ENCODE results near the gene APOC1.
"Not testable (repeated sequence)": the region's sequence is repeated elsewhere in the genome, so short reads cannot be mapped to it uniquely, and the experiment has no call there.

Gene APOC1

DNA sequence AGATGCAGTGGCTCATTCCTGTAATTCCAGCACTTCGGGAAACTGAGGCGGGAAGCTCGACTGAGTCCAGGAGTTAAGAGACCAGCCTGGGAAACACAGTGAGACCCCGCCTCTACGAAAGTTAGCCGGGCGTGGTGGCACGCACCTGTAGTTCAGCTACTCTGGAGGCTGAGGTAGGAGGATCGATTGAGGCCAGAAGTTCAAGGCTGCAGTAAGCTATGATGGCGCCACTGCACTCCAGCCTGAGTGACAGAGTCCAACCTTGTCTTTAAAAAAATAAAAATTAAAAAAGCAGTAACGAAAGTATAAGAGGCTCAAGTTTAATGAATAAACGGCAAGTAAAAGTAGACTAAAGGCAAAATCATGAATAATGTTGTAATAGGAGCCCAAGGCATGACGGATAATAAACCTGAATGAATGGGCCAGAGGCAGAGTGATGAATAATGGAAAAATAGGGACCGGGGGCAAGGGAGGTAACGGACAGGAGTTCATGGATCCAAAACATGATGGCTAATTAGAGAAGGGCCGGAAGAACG is 24.5 kb upstream of the APOC1 start:
- DNase-seq (ENCODE audit: low read depth), result no peak

DNA sequence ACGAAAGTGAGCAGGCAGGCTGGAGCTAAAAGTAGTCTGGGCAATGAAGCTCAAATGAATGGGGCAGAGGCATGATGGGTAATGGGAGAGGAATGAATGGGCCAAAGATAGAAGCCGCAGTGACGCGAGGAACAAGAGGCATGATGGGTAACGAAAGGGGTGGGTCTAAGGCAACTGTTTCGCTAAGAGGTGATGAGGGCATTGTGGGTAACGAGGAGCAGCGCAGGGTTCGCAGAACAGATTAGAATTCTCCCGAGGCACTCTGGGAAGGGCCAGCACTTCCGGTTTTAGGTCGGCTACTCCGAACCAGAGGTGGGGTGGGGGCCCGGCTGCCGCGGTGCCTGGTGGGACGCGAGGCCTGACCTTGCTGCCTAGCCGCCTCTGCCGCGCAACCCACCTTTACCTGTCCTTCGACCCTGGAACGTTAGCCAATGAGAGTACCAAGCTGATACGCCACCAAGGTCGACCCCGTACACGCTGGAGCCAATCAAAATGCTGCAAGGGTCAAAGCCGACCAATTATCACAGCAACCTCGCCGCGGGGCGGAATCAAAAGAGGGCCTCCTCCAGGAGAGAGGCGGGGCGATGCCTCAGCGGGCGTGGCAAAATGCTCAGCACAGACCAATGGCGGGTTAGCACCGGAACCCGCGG is 23.9 kb upstream of the APOC1 start:
- no peak for DNase-seq (ENCODE audit: low read depth)

- DNase-seq (ENCODE audit: low read depth), result peak; percentile 100
Measured at GRCh38 chr19:44891016-44891882, 23.2 kb upstream of the APOC1 start, which contains the start of gene TOMM40. TOMM40 (plus strand) TSS chr19:44891254; CDS start chr19:44891416, 162 bp downstream.

GRCh38 chr19:44892932-44893331 is 21.5 kb upstream of the APOC1 start:
- no peak for DNase-seq (ENCODE audit: low read depth)

DNA sequence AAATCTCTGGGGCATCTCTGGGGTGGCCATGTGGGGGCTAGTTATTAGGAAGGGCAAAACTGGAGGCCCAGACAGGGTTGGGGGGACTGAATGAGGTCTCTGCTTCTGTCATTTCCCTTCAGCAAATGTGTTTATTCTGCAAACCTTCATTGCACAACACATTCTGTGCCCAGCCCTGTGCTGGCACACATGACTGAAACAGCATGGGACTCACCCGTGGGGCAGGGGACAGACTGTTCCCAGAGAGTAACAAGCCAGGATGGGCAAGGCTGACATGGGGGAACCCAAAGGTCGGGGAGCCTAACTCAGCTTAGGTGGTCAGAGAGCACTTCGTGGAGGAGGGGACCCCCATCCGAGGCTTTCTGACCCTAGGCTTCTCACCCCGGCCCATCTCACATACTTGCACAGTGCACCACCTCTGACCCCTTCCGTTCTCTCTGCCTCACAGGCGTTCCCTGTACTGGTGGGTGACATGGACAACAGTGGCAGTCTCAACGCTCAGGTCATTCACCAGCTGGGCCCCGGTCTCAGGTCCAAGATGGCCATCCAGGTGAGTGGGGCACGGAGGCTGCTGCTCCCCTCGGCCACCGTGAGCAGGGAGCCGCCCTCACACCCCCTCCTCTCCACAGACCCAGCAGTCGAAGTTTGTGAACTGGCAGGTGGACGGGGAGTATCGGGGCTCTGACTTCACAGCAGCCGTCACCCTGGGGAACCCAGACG is 20.9 kb upstream of the APOC1 start:
- DNase-seq (ENCODE audit: low read depth), result no peak

DNA sequence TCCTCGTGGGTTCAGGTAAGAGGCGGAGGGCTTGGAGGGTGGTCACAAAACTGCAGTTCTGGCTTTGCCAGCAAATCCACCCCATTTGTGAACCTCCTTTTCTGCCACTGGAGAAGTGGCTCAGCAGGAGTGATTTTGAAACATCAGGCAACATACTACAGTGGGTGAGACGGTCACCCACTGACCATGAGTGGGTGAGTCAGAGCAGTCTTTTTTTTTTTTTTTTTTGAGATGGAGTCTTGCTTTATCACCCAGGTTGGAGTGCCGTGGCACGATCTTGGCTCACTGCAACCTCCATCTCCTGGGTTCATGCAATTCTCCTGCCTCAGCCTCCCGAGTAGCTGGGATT is 20.4 kb upstream of the APOC1 start:
- no peak for DNase-seq (ENCODE audit: low read depth)

DNA sequence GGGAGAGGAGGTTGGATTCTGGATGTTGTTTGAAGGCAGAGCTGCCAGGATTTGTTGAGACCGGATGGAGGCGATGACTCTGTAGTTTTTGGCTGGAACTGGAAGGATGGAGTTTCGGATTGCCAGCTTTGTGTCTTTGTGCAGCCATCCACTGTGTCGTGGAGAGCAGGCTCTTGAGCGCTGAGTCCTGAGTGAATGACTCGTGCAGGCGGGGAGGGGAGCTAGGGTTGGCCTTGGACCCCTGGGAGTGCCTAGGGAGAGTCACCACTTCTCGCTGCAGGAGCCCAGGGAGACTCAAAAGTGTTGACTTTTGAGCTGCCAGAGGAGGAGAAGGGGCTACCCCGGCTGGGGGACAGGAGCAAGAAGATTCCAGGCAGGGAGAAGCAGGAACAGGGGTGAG is 19.5 kb upstream of the APOC1 start:
- DNase-seq (ENCODE audit: low read depth), result no peak

DNA sequence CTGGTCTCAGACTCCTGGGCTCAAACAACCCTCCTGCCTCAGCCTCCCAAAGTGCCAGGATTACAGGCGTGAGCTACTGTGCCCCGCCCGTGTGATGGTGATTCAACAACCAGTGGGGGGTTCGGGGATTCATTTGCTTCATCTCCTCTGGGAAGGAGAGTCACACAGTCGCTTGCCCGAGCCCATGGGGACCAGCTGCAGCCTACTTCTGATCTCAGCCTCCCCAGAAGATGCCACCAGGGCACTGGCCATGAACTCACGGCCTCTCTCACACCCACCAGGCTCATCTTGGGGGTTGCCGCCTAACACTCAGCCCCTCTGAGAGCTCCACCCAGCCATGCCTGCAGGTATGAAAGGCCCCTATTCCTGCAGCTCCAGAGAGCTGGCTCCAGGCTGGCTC is 16.6 kb upstream of the APOC1 start:
- no peak for DNase-seq (ENCODE audit: low read depth)

GRCh38 chr19:44900328-44901244 is 13.8 kb upstream of the APOC1 start:
- no peak for DNase-seq (ENCODE audit: low read depth)

GRCh38 chr19:44903216-44903601 is 11.2 kb upstream of the APOC1 start:
- no peak for DNase-seq (ENCODE audit: low read depth)

- peak; percentile 73 for DNase-seq (ENCODE audit: low read depth)
Measured at GRCh38 chr19:44903602-44904425, 10.6 kb upstream of the APOC1 start.

- DNase-seq (ENCODE audit: low read depth), result no peak
Measured at GRCh38 chr19:44904426-44904994, 9.9 kb upstream of the APOC1 start.

GRCh38 chr19:44905437-44906160 is 8.8 kb upstream of the APOC1 start, which contains the start of gene APOE:
APOE (plus strand) TSS chr19:44905796; CDS start chr19:44906625, 829 bp downstream.
- no peak for DNase-seq (ENCODE audit: low read depth)

DNA sequence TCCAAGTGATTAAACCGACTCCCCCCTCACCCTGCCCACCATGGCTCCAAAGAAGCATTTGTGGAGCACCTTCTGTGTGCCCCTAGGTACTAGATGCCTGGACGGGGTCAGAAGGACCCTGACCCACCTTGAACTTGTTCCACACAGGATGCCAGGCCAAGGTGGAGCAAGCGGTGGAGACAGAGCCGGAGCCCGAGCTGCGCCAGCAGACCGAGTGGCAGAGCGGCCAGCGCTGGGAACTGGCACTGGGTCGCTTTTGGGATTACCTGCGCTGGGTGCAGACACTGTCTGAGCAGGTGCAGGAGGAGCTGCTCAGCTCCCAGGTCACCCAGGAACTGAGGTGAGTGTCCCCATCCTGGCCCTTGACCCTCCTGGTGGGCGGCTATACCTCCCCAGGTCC is 6.8 kb upstream of the APOC1 start:
- DNase-seq (ENCODE audit: low read depth), result no peak

DNA sequence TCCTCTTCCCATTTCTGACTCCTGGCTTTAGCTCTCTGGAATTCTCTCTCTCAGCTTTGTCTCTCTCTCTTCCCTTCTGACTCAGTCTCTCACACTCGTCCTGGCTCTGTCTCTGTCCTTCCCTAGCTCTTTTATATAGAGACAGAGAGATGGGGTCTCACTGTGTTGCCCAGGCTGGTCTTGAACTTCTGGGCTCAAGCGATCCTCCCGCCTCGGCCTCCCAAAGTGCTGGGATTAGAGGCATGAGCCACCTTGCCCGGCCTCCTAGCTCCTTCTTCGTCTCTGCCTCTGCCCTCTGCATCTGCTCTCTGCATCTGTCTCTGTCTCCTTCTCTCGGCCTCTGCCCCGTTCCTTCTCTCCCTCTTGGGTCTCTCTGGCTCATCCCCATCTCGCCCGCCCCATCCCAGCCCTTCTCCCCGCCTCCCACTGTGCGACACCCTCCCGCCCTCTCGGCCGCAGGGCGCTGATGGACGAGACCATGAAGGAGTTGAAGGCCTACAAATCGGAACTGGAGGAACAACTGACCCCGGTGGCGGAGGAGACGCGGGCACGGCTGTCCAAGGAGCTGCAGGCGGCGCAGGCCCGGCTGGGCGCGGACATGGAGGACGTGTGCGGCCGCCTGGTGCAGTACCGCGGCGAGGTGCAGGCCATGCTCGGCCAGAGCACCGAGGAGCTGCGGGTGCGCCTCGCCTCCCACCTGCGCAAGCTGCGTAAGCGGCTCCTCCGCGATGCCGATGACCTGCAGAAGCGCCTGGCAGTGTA is 6.2 kb upstream of the APOC1 start:
- DNase-seq (ENCODE audit: low read depth), result no peak

- DNase-seq (ENCODE audit: low read depth), result no peak
Measured at GRCh38 chr19:44908836-44909261, 5.6 kb upstream of the APOC1 start.

- DNase-seq (ENCODE audit: low read depth), result no peak
Measured at GRCh38 chr19:44909775-44910174, 4.6 kb upstream of the APOC1 start.

DNA sequence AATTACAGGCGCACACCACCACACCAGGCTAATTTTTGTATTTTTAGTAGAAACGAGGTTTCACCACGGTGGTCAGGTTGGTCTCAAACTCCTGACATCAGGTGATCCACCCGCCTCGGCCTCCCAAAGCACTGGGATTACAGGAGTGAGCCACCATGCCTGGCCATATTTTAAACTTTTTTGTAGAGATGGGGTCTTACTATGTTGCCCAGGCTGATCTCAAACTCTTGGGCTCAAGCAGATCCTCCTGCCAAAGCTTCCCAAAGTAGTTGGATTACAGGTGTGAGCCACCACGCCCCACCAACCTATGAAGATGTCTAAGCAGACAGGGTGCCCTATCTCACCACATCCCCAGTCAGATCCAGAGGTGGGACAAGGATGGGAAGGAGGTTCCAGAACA is 2.5 kb upstream of the APOC1 start:
- DNase-seq (ENCODE audit: low read depth), result not testable (repeated sequence)

DNA sequence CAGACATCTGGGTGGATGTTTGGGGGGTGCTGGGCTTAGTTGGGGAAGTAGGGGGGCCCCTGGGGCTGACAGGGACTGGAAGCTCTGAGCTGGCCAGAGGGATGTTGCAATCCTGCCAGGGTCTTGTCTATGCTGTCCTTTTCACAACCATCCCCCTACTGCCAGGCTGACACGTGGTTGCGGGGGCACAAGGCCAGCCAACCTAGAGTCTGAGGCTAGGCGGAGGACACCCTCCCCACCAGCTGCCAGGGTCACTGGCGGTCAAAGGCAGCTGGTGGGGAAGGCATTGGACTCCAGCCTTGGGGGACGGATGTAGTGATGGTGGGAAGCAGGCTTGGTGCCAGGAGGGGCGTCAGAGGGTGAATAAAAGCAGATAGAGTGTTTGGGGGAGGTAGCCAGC is 1.6 kb upstream of the APOC1 start:
- DNase-seq (ENCODE audit: low read depth), result no peak
